Ureter (tissue), 1 donor: ENCODE measurements around the gene AP3B1. TPM values are rescaled to one million over a fixed set of nuclear protein-coding genes. Genes with fewer than 3 reads are reported as not detected.

ENCODE experiments used
- DNase-seq: peaks from one replicate; pipeline ENCODE4 v3.0.0-alpha.2; 2020; ENCODE audit warnings: low spot score
- total RNA-seq: library from RNA; stranded (reverse); gene quantifications from one replicate; pipeline ENCODE4 v1.2.4, GENCODE V29; 2023
- donor health status: DM: yes; HTN: yes; CAD: no.

AP3B1 gene
- total RNA-seq, 1 donor from 2014 or later, result 53.2 TPM

- no peak for DNase-seq
These were observed 322.6 kb downstream of the AP3B1 start for GRCh38 chr5:77971776-77972468.

GRCh38 chr5:77970891-77971290 lies 323.6 kb downstream of the AP3B1 start:
- no peak for DNase-seq

GRCh38 chr5:77963795-77964194 lies 330.7 kb downstream of the AP3B1 start:
- DNase-seq, result no peak

GRCh38 chr5:77960863-77961396 lies 333.6 kb downstream of the AP3B1 start:
- DNase-seq, result no peak

GRCh38 chr5:77960305-77960704 lies 334.2 kb downstream of the AP3B1 start:
- DNase-seq, result no peak

- DNase-seq, result no peak
These were observed 335.7 kb downstream of the AP3B1 start for GRCh38 chr5:77958642-77959330.

GRCh38 chr5:77957931-77958521 lies 336.5 kb downstream of the AP3B1 start:
- DNase-seq, result no peak

- no peak for DNase-seq
These were observed 337.0 kb downstream of the AP3B1 start for GRCh38 chr5:77957516-77957915.

GRCh38 chr5:77957081-77957480 lies 337.4 kb downstream of the AP3B1 start:
- DNase-seq, result no peak

GRCh38 chr5:77955577-77955976 lies 338.9 kb downstream of the AP3B1 start:
- DNase-seq, result no peak

- no peak for DNase-seq
These were observed 341.1 kb downstream of the AP3B1 start for GRCh38 chr5:77953374-77953773.

GRCh38 chr5:77952636-77953212 lies 341.8 kb downstream of the AP3B1 start:
- no peak for DNase-seq

Other genes starting within 250 kb of the AP3B1 start
- 41.1 TPM for gene SCAMP1, start 65.9 kb upstream of the AP3B1 start, total RNA-seq